HCT116 (cell line): Measurements from ENCODE around the gene CNTD1. TPM values are rescaled to one million over a fixed set of nuclear protein-coding genes. Genes with fewer than 3 reads are reported as not detected.
"Not testable (repeated sequence)": the region's sequence is repeated elsewhere in the genome, so short reads cannot be mapped to it uniquely, and the experiment has no call there.

ENCODE experiments used
- ATAC-seq: fragments of 200-7000 bp; cut with Tn5 transposase; 2 replicates; pipeline ENCODE4 v1.9.1; 2020; ENCODE audit warnings: mild to moderate bottlenecking, moderate library complexity
- BruUV-seq: library from RNA; stranded (reverse); fragments of 400-500 nt; replicated peaks from 2 replicates; lab custom pipeline; 2021; lab: Mats Ljungman, UMichigan
- CTCF ChIA-PET: fragments of 300-600 bp; sonication (Branson Sonifier 250); formaldehyde crosslinking; loops from one replicate; lab custom pipeline; 2021; ENCODE audit warnings: antibody characterized with exemption; lab: Charles Lee
- POLR2A ChIA-PET: fragments of 300-600, 350-600 bp; sonication (Branson Sonifier 250); formaldehyde crosslinking; loops from one replicate; lab custom pipeline; 2021; ENCODE audit warnings: antibody characterized with exemption; lab: Charles Lee
- RAD21 ChIA-PET, 2 experiments: fragments of 300-600 bp; sonication (Branson Sonifier 250); formaldehyde crosslinking; loops; one replicate each; lab custom pipeline; 2023; ENCODE audit warnings: low total read pairs in 2 of 2; ENCODE audit not compliant: uncharacterized antibody in 2 of 2, unreplicated experiment in 2 of 2, low non-redundant PET in 1 of 2; lab: Charles Lee
- DNase-seq: peaks from one replicate; pipeline ENCODE4 v3.0.0-alpha.2; 2010; ENCODE audit warnings: low read depth, low spot score
- H2AFZ ChIP-seq: fragments of 200-600 bp; shearing (Covaris generic), sonication (generic); 2 replicates; pipeline ENCODE4 v1.6.1; 2017; ENCODE audit warnings: low read depth, mixed run types, mixed read lengths, antibody characterized with exemption, low read length; ENCODE audit not compliant: poor library complexity, severe bottlenecking
- H3K27ac ChIP-seq: 2 replicates; pipeline ENCODE4 v1.5.1; 2012; ENCODE audit warnings: low read depth, low read length
- H3K27me3 ChIP-seq: fragments of 200-600 bp; sonication (generic); 2 replicates; pipeline ENCODE4 v1.6.1; 2016; ENCODE audit warnings: mixed run types, low read length, mixed read lengths; ENCODE audit not compliant: insufficient read depth
- H3K36me3 ChIP-seq, 2 experiments: fragments of 200-500 bp in 1 of 2; fragments of 200-600 bp in 1 of 2; sonication (Bioruptor generic) in 1 of 2; sonication (generic) in 1 of 2; 2 replicates each; pipeline versions ENCODE4 v1.5.1 to v1.6.1; 2014 to 2016; ENCODE audit warnings: low read length in 2 of 2, inconsistent platforms in 1 of 2, mixed read lengths in 1 of 2, mixed run types in 1 of 2; ENCODE audit not compliant: insufficient read depth in 2 of 2, control insufficient read depth in 1 of 2
- H3K4me1 ChIP-seq, 2 experiments: fragments of 200-600 bp in 1 of 2; sonication (generic) in 1 of 2; 2 replicates each; pipeline versions ENCODE4 v1.5.1 to v1.6.1; 2012 to 2017; ENCODE audit warnings: low read length in 2 of 2, inconsistent platforms in 1 of 2, mild to moderate bottlenecking in 1 of 2, mixed read lengths in 1 of 2, mixed run types in 1 of 2, moderate library complexity in 1 of 2; ENCODE audit not compliant: insufficient read depth in 2 of 2, control insufficient read depth in 1 of 2
- H3K4me2 ChIP-seq: fragments of 200-600 bp; sonication (generic); 2 replicates; pipeline ENCODE4 v1.6.1; 2017; ENCODE audit warnings: mixed run types, low read length, mixed read lengths
- H3K4me3 ChIP-seq, 2 experiments: fragments of 200-600 bp in 1 of 2; sonication (generic) in 1 of 2; replicated peaks in 1 of 2; 2 replicates each; pipeline ENCODE4 v1.5.1; 2011 to 2016; ENCODE audit warnings: low read length in 2 of 2, control low read depth in 1 of 2, low read depth in 1 of 2, mild to moderate bottlenecking in 1 of 2, mixed read lengths in 1 of 2, mixed run types in 1 of 2
- H3K79me2 ChIP-seq: fragments of 200-600 bp; sonication (generic); 2 replicates; pipeline ENCODE4 v1.6.1; 2017; ENCODE audit warnings: mild to moderate bottlenecking, mixed run types, low read length, moderate library complexity, mixed read lengths; ENCODE audit not compliant: insufficient read depth
- H3K9ac ChIP-seq: fragments of 200-600 bp; sonication (generic); 2 replicates; pipeline ENCODE4 v1.6.1; 2016; ENCODE audit warnings: low read length, mixed read lengths
- H3K9me2 ChIP-seq: fragments of 200-600 bp; sonication (generic), shearing (Covaris generic); 2 replicates; pipeline ENCODE4 v1.6.1; 2017; ENCODE audit warnings: mixed run types, mild to moderate bottlenecking, moderate library complexity; ENCODE audit not compliant: insufficient read depth
- H3K9me3 ChIP-seq, 2 experiments: fragments of 200-500 bp in 1 of 2; fragments of 200-600 bp in 1 of 2; sonication (Bioruptor generic) in 1 of 2; sonication (generic) in 1 of 2; 2 replicates each; pipeline ENCODE4 v1.6.1; 2014 to 2017; ENCODE audit warnings: low read length in 2 of 2, mixed read lengths in 2 of 2, inconsistent platforms in 1 of 2, low read depth in 1 of 2, mild to moderate bottlenecking in 1 of 2, mixed run types in 1 of 2, moderate library complexity in 1 of 2; ENCODE audit not compliant: control insufficient read depth in 1 of 2, insufficient read depth in 1 of 2
- H4K20me1 ChIP-seq: fragments of 200-600 bp; sonication (generic), shearing (Covaris generic); 2 replicates; pipeline ENCODE4 v1.6.1; 2017; ENCODE audit warnings: mixed run types, mild to moderate bottlenecking, moderate library complexity; ENCODE audit not compliant: insufficient read depth
- intact Hi-C: fragments of 100-400 bp; cut with micrococcal nuclease; formaldehyde crosslinking; loops from 2 replicates; pipeline ENCODE4 v1.10.0; 2022
- total RNA-seq: library from RNA; stranded (reverse); gene quantifications from one replicate; pipeline ENCODE4 v1.2.1, GENCODE V29; 2021; ENCODE audit not compliant: unreplicated experiment
- TF ChIP-seq, protein P1 (sequence below): IDR thresholded peaks from 2 replicates; pipeline ENCODE4 v1.6.1; 2012

Gene CNTD1
- total RNA-seq, 1 experiment from 2014 or later, result not detected

DNA sequence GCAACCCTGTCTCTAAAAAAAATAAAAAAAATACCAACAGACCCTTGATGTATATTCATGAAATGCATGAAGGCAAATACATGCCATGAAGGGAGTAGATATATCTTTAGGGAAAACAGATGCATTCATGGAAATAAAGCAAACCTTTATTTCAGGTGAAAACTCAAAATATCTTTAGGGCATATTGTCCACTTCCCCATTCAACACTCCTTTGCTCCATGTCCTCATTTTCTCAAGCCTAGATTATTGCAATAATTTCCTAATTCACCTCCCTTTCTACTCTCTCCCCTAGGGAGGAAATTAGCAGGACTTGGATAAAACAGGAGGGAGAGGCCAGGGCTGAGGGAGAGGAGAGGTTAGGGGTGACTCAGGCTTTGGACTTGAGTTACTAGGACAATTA lies 31.1 kb upstream of the CNTD1 start (continued):
- TF ChIP-seq, protein P1, sequence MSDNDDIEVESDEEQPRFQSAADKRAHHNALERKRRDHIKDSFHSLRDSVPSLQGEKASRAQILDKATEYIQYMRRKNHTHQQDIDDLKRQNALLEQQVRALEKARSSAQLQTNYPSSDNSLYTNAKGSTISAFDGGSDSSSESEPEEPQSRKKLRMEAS, result no peak
- TF ChIP-seq, all 23 proteins: peak for 0

DNA sequence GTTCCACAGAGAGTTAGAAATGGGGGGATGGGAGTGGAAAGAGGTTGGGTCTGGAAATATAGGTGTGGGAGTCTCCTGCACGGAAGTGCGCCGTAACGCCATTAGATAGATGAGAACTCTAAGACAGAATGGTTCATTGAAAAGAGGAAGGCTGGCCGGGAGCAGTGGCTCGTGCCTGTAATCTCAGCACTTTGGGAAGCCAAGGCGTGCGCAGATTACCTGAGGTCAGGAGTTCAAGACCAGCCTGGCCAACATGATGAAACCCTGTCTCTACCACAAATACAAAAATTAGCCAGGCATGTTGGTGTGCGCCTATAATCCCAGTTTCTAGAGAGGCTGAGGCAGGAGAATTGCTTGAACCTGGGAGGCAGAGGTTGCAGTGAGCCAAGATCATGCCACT lies 30.7 kb upstream of the CNTD1 start:
- H3K79me2 ChIP-seq, BruUV-seq, H3K9me2 ChIP-seq, H3K4me3 ChIP-seq, H2AFZ ChIP-seq, H3K4me2 ChIP-seq, H3K9me3 ChIP-seq, H3K27ac ChIP-seq, H3K27me3 ChIP-seq, H3K9ac ChIP-seq, H4K20me1 ChIP-seq, CTCF ChIA-PET, ATAC-seq, POLR2A ChIA-PET, H3K4me1 ChIP-seq, DNase-seq, RAD21 ChIA-PET, H3K36me3 ChIP-seq, intact Hi-C loops: not testable (repeated sequence)

DNA sequence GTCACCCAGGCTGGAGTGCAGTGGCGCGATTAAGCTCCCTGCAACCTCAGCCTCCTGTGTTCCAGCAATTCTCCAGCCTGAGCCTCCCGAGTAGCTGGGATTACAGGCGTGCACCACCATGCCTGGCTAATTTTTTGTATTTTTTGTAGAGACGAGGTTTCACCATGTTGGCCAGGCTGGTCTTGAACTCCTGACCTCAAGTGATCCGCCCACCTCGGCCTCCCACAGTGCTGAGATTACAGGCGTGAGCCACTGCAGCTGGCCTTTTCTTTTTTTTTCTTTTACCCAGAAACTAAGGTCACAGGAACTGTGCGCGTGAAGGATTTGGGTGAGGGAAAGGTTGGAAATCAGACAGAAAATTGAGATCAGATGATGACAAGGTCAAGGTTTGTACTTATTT lies 28.7 kb upstream of the CNTD1 start:
- ChIA-PET CTCF (interaction anchor here (1.5 kb wide), 1 partner anchor 192 kb away, joined by 3 read pairs; the partner anchor contains the start of gene PSMC3IP), RAD21 (interaction anchor here in 1 of 2 experiments (0.7 kb wide), 1 partner anchor 160 kb away, joined by 3 read pairs; no protein-coding TSS in a partner anchor), POLR2A (interaction anchor here (0.6 to 1.2 kb wide), 2 partner anchors 54 to 209 kb away, joined by 3 read pairs; partner anchors contain the start of gene BECN1)
- H3K36me3 ChIP-seq, H3K9me3 ChIP-seq, ATAC-seq, H3K4me2 ChIP-seq, intact Hi-C loops, H3K9ac ChIP-seq, H4K20me1 ChIP-seq, H3K27me3 ChIP-seq, H3K9me2 ChIP-seq, DNase-seq, H3K27ac ChIP-seq, H2AFZ ChIP-seq, BruUV-seq, H3K4me3 ChIP-seq: not testable (repeated sequence)
- Histone ChIP-seq H3K4me1 (peaks cover 8 to 12% of the 10 kb centered on the region in 2 experiments; a peak in 2 of 4 replicates), H3K79me2 (peaks cover 17% of the 10 kb centered on the region)
